NCI-H2196 treated with DMSO at 0.1 percent for 48 hours (cell line): ENCODE results near the gene NCK2.

Experiments
- DNase-seq: peaks from one replicate; lab custom pipeline; 2025; ENCODE audit not compliant: unreplicated experiment; lab: John Stamatoyannopoulos, UW

The NCK2 gene

DNA sequence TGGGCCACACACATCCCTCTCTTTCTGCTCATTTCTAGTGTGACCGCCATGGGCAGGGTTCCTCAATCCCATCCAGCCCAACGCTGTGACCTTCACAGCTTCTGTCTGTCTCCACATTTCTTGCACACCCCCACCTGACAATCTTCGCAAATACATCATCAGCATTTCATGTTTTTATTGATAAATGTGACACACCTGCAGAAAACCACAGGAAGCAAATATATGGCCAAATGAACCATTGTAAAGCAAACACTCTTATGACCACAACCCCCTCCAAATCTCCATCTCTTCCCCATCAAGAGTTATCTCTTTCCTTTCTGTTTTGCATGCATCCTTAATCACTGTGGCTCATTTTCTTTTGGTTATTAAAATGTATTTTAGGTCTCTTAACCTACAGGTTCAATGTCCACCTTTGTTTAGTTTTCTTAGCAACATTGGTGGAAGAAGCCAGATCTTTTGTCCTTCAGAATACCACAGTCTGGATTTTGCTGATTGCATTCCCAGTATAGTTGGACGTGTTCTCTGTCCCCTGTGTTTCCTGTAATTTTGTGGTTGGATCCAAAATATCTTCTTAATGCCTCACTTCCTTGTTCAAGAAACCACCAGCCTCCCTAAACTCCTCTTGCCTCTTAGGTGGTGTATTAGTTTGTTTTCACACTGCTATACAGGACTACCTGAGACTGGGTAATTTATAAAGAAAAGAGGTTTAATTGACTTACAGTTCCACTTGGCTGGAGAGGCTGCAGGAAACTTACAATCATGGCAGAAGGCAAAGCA, 9.8 kb upstream of the NCK2 start:
- no peak for DNase-seq

DNA sequence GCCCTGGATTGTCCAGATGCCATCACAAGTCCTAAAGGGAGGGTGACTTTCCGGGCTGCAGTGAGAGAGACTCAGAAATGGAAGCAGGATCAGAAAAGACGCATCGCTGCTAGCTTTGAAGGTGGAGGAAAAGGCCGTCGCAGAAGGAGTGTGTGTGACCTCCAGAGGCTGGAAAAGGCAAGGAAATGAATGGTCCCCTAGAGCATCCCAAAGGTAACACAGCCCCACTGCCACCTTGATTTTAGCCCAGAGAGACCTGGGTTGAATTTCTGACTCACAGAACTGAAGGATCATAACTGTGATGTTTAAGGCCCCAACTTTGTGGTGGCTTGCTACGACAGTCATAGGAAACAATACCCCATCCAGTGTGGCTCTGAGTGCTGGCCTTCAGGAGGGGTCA, 8.6 kb upstream of the NCK2 start:
- no peak for DNase-seq

DNA sequence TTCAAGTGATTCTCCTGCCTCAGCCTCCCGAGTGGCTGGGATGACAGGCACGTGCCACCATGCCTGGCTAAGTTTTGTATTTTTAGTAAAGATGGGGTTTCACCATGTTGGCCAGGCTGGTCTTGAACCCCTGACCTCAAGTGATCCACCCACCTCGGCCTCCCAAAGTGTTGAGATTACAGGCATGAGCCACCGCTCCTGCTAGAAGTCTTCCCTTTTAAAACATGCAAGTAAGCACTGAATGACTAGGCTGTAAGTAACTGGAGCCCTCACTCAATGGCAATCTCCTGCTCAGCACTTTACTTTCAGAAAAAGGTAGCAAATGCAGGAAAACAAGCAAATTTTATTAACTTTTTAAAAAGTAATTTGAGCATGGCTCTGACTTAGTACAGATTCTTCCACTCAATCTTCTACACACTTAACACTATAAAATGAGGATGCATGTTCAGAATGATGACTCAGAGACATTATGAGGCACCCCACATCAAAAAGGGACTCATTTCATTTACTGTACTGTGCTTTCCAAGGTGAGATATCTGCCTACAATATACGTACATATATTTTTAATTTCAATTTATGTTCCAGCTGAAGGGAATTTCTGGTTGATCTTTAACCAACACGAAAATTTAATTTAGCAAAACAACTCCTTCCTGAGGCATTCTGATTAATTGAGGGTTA, 6.6 kb upstream of the NCK2 start:
- no peak for DNase-seq

DNA sequence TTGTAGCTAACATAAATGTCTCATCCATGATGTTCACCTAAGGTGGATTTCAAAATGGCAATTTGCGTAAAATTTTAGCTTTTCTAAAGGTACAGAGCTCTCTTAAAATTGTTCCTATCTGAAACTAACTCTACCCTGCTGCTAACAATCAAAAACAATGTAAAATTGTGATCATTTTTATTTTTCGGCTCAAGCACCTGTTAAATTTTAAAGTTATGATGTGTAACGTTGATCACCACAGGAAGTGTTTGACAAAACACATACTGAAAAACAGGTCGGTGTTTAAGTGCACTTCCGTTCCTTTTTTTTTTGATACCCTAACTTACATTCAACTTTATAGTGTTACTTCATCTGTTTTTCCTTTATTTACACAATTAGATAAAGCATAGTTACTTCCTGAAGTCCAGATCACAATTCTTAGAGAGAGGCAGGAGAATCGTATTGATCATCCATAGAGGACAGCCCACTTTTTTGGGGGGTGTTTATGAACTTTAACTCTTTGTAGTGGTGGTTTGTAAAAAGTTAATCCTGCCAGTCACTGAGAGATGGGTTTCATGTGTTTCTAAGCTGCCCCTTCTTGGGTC, 6.0 kb upstream of the NCK2 start:
- DNase-seq: no peak

GRCh38 chr2:105739426-105739825, 5.3 kb upstream of the NCK2 start:
- DNase-seq: no peak

- DNase-seq: no peak
These were observed 4.7 kb upstream of the NCK2 start for GRCh38 chr2:105739944-105740530.

DNA sequence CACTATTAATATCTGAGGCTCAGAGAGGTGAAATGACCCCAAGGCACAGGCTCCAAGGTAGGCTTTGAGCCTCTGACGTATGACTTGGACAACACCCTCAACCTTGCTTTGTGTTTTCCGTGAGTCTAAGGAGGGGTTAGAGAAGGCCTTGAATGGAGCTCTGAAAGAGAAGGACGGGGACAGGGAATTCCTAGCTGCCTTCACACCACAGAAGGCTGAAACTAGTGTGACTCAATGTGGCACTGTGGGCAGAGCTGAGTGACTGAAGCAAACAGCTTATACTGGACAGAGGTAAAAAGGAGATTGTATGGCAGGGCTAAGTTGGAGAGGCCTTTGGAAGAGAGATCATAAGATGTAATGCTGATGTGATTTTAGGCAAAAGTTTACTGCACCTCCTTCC, 3.5 kb upstream of the NCK2 start:
- no peak for DNase-seq

DNA sequence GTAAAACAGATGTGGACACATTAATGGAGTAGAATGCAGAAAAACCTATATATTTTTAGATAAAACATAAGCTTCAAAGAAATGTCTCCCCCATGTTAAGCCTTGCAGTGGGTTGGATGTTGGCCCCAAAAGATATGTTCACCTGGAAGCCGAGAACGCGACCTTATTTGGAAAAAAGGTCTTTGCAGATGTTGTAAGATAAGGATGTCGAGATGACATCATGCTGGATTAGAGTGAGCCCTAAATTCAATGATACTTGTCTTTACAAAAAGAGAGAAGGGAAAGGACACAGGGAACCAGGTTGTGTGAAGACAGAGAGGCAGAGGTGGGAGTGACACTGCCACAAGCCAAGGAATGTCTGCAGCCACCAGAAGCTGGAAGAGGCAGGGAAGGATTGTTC, 3.1 kb upstream of the NCK2 start:
- DNase-seq: no peak

- DNase-seq: no peak
These were observed 412 bp upstream of the NCK2 start for GRCh38 chr2:105744091-105744908.

DNA sequence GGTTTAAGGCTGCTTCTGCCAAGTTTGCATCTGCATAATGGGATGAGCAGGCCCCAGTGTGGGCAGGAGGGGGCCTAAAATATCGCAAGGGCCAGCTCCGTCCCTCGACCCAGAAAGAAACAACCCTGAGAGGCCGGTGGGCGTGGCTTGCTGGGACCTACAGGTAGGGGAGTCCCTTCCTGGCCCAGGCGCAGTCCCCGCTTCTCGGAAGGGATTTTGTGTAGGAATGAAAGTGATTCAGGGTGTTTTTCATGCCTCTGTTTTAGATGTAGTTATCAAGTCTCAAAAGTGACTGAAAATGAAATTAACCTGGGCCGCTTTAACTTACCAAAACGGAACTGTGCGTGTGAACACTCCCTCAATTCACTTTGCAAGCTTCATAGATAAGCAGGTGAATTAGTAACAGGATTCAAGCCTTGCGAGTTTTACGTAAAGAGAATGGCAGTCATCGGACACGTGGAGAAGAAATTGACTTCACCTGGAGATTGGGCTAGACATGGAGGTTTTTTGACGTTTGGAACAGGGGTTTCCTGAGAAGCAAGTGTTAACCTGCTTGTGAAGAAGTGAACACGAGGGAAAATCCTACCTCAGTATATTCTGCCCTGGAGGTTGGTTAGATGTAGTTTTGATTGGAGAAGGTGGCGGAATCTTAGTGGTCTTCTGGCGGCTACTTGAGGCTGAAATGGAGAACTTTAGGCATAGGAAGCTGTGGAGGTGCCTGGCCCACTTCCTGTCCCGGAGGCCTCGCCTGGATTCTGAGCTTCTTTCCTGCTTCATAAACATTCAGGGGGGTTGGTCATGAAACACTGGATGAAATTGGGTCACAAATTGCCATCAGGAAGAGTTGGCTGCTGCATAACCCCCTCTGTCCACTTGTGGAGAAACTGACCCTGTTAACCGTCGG, 1.7 kb downstream of the NCK2 start:
- DNase-seq: no peak

DNA sequence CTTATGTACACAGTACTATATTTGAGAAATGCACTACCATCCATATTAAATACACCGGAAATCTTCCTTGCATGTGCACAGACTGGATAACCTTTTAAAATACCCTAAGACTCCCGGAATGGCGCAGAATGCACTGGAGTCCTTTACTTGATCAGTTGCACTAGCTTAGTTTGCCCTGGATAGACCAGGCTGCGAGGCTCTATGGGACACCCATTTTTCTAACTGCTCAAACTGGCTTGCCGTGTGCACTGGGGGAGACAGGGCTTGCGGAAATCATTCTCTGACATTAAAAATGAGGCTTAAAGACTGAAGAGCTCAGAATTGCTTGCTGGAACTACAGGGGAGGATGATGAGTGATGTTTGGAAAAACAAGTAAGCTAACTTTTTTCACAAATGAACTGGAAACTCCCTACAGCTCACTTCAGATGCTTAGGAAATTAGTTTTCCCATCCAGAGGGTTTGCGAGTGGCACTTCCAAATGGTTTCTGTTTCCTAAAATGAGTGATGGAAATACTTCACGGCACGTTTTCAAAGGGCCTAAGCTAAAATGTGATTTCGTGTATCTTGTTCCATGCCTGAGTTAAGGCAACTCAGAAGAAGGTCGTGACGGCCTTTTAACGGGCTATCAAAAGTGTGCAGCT, 2.7 kb downstream of the NCK2 start:
- DNase-seq: no peak

DNA sequence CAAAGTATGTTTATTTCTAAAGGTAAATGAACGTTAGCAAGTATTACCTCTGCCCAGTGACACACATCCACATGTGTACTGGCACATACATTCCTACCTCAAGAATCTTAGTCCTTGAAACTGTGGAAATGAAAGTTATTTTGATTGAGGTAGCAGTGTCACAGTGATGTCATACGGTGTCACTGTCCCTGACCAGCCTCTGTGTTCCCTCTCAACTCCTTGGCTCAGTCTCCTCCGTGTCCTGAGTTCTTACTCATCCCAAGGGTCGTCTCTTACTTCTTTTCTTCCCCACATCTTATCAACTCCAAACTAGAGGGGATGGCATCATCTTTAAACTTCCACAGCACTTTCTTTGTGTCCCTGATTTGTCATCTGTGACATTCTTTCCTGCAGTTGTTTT, 3.3 kb downstream of the NCK2 start:
- DNase-seq: no peak

DNA sequence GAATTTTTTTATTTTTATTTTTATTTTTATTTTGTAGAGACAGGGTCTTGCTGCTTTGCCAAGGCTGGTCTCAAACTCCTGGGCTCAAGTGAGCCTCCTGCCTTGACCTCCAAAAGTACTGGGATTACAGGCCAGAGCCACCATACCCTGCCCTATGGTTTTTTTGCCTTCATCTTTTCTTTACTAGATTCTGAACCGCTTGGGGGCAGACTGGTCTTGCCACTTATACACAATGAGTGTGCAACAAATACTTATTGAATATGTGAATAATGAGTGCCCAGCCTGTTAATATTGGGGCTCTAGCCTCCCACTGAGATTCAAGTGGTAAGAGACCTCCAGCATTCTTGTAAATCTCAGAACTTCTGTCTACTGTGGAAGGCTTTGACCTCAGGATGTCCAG, 3.9 kb downstream of the NCK2 start:
- DNase-seq: no peak

DNA sequence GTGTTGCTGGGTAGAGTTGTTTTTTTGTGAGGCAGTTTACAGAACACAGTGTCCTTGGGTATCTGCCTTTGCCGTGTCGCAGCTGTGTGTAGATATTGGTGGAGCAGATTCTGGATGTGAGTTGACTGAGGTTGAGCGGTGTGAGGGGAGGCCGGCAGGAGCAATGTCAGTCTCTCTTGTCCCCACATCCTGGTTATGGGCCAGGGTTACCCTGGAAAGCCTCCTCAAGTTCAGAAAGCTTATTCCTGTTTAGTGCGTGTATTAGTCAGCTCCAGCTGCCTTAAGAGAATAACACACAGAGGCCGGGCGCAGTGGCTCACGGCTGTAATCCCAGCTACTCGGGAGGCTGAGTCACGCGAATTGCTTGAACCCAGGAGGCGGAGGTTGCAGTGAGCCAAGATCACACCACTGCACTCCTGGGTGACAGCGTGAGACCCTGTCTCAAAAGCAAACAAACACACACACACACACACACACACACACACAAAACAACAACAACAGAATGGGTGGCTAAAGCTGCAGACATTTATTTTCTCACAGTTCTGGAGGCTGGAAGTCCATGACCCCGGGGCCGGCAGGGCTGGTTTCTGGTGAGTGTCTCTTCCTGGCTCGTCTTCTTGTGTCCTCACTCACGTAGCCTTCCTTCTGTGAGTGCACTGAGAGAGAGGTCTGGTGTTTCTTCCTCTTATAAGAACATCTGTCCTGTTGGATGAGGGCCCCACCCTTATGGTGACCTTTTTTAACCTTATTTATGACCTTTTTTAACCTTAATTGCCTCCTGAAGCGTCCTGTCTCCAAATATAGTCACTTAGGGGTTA, 5.1 kb downstream of the NCK2 start:
- DNase-seq: no peak

DNA sequence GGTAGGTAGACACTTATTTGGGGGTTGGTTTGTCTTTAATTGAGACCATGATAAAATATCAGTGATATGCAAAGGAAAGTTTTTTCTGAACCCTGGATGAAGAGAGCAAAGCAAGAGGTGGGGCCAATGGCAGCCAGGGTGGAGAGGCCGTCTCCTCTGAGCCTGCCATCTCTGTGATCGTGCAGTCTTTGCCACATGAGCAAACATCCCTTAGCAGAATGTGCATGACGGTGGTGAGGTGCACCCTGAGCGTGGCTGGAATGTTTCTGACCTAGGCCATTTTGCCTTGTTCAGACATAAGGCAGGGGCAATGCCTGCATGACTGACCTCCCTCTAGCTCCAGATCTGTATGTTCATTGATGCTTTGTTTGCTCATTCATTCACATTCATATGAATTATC, 6.0 kb downstream of the NCK2 start:
- no peak for DNase-seq

DNA sequence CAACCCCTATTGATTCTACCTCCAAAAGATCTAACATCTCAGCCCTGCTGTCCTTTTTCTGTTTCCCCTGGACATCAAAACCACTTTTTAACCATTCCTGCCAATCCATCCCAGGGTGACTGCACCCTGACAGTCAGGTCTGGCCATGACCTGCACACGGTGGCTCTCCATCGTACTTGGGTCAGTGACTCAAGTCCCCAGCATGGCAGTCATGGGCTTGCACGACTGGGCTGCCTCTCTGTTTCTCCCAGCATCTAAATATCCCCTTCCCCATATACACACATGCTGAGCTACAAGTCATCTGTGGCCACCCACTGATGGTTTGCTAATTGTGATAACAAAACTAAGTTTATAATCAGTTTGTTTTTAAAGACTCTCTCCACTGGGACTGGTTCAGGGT, 6.6 kb downstream of the NCK2 start:
- no peak for DNase-seq

GRCh38 chr2:105752691-105753358, 8.1 kb downstream of the NCK2 start:
- no peak for DNase-seq

DNA sequence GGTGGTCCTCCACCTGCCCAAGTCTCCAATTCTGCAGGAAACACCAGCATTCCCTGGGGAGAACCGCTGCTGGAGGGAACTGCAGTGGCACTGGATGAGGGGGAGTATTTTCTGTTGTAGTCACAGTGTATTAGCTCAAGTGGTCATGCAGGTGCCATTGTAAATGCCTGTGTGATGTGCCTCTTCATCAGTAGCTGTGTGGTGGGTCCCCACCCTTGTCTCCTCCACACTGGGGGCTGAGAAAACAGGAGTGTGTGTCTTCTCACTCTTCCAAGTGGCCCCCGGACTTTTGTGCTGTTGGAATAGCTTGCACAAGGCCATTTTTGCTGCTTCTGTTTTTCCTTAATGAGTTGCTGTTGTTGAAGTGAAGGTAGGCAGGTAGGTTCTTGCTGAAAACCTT, 8.7 kb downstream of the NCK2 start:
- no peak for DNase-seq
